IMR-90 (cell line): ENCODE data around the gene BTN1A1. TPM values are rescaled to one million over a fixed set of nuclear protein-coding genes. Genes with fewer than 3 reads are reported as not detected.

ENCODE experiments used
- CTCF ChIP-seq: conservative IDR thresholded peaks from 2 replicates; pipeline ENCODE4 v1.5.1; 2012; ENCODE audit warnings: mild to moderate bottlenecking, low read depth, low read length, improper control_type of control experiment
- FOS ChIP-seq: fragments of 150-350 bp; IDR thresholded peaks from 2 replicates; pipeline ENCODE4 v1.6.1; 2016; ENCODE audit warnings: low read depth, low read length
- MAZ ChIP-seq: IDR thresholded peaks from 2 replicates; pipeline ENCODE4 v1.6.1; 2012; ENCODE audit warnings: low read depth, mild to moderate bottlenecking, low read length, improper control_type of control experiment, moderate library complexity, borderline replicate concordance
- polyA plus RNA-seq, 3 experiments: library from polyadenylated mRNA; depleted of rRNA; stranded (reverse); fragments of >200 nt; gene quantifications; 2 replicates each; pipeline ENCODE4 v1.2.3, GENCODE V29; 2012; ENCODE audit warnings: low replicate concordance in 1 of 3
- total RNA-seq: library from RNA; depleted of rRNA; stranded (reverse); fragments of >200 nt; gene quantifications from 2 replicates; pipeline ENCODE4 v1.2.3, GENCODE V29; 2012

Gene BTN1A1
- total and polyA plus RNA-seq, 2 of the 4 experiments (the other 2 are of a cell fraction) = not detected

- TF ChIP-seq CTCF (no peak), FOS (no peak), MAZ (peak; percentile 38; the same call in 1 of the 2 replicates)
These were observed 42.1 kb upstream of the BTN1A1 start, which contains the start of gene BTN2A1 (continued) for GRCh38 chr6:26457806-26458688.
